K562 (cell line): Measurements from ENCODE around the gene NPAS1. TPM values are rescaled to one million over a fixed set of nuclear protein-coding genes. Genes with fewer than 3 reads are reported as not detected.

ENCODE experiments used
- CEBPG ChIP-seq, 3 experiments: fragments of 200-800 bp in 1 of 3; sonication (Bioruptor generic) in 1 of 3; sonication (generic) in 1 of 3; formaldehyde crosslinking in 1 of 3; IDR thresholded peaks in 2 of 3; conservative IDR thresholded peaks in 1 of 3; 2 replicates each; pipeline versions ENCODE4 v1.6.1 to v1.8.0; 2016 to 2022; ENCODE audit warnings: missing compliant biosample characterization in 2 of 3, missing genetic modification characterization in 2 of 3, mild to moderate bottlenecking in 1 of 3, missing genetic modification reagents in 1 of 3
- PHB ChIP-seq: fragments of 250-450 bp; sonication (Bioruptor Pico); IDR thresholded peaks from 2 replicates; pipeline ENCODE4 v1.5.0; 2021
- SIN3A ChIP-seq, 2 experiments: fragments of 150-350 bp in 1 of 2; IDR thresholded peaks; 2 replicates each; pipeline ENCODE4 v1.6.1; 2011 to 2016; ENCODE audit warnings: borderline replicate concordance in 2 of 2, low read depth in 2 of 2, low read length in 2 of 2, mild to moderate bottlenecking in 2 of 2, moderate library complexity in 2 of 2; ENCODE audit not compliant: control insufficient read depth in 1 of 2
- SIX5 ChIP-seq, 2 experiments: IDR thresholded peaks; 2 replicates each; pipeline ENCODE4 v1.6.1; 2011; ENCODE audit warnings: low read length in 2 of 2, borderline replicate concordance in 1 of 2, low read depth in 1 of 2, mild to moderate bottlenecking in 1 of 2, moderate library complexity in 1 of 2; ENCODE audit not compliant: insufficient read depth in 1 of 2
- STAT5B ChIP-seq: fragments of 250-450 bp; sonication (Bioruptor Pico); IDR thresholded peaks from 2 replicates; pipeline ENCODE4 v1.8.0; 2021; ENCODE audit warnings: mild to moderate bottlenecking, inconsistent platforms
- TEAD2 ChIP-seq: fragments of 450-650 bp; IDR thresholded peaks from 2 replicates; pipeline ENCODE4 v1.6.1; 2016; ENCODE audit warnings: missing genetic modification characterization, control low read depth, missing compliant biosample characterization
- YBX1 ChIP-seq: fragments of 450-650 bp; IDR thresholded peaks from 2 replicates; pipeline ENCODE4 v1.7.1; 2016; ENCODE audit warnings: mild to moderate bottlenecking
- polyA plus RNA-seq, 8 experiments: library from polyadenylated mRNA; depleted of rRNA in 4 of 8; stranded (reverse) in 5 of 8; unstranded in 3 of 8; fragments of >200 nt; fragmentation: Nextera tagmentation in 2 of 8; fragmentation: Illumina TruSeq in 1 of 8; extraction: Ambion mirVana in 2 of 8; extraction: Trizol in 1 of 8; gene quantifications; 2 replicates each; pipeline versions ENCODE4 v1.2.1 to v1.2.3, GENCODE V29; 2011 to 2014; ENCODE audit warnings: inconsistent platforms in 1 of 8, missing spikeins in 1 of 8
- total RNA-seq, 7 experiments: library from RNA; depleted of rRNA in 6 of 7; stranded (reverse); fragments of >200 nt in 6 of 7; fragmentation: Illumina TruSeq in 2 of 7; extraction: Trizol in 2 of 7; gene quantifications; 2 replicates each; pipeline versions ENCODE4 v1.2.1 to v1.2.3, GENCODE V29; 2011 to 2021; ENCODE audit warnings: low replicate concordance in 1 of 7
- TF ChIP-seq, protein P1 (sequence below), 2 experiments: fragments of 450-650 bp; formaldehyde crosslinking in 1 of 2; IDR thresholded peaks; 2 replicates each; pipeline versions ENCODE4 v1.4.0 to v1.6.1; 2014 to 2020; ENCODE audit warnings: mild to moderate bottlenecking in 2 of 2, borderline replicate concordance in 1 of 2, low read depth in 1 of 2
- TF ChIP-seq, protein P2 (sequence below): fragments of 450-650 bp; IDR thresholded peaks from 2 replicates; pipeline ENCODE4 v1.6.1; 2018; ENCODE audit warnings: mild to moderate bottlenecking, low read depth; ENCODE audit not compliant: partially characterized antibody
- TF ChIP-seq, protein P3 (sequence below), 2 experiments: fragments of 450-650 bp in 1 of 2; sonication (generic) in 1 of 2; formaldehyde crosslinking; conservative IDR thresholded peaks; 2 replicates each; pipeline versions ENCODE4 v1.4.0 to v1.8.1; 2020 to 2022; ENCODE audit warnings: mild to moderate bottlenecking in 1 of 2, missing genetic modification reagents in 1 of 2
- TF ChIP-seq, protein P4 (sequence below): sonication (generic); formaldehyde crosslinking; IDR thresholded peaks from 2 replicates; pipeline ENCODE4 v1.9.0; 2022; ENCODE audit warnings: mild to moderate bottlenecking, missing genetic modification reagents

Gene NPAS1
- total and polyA plus RNA-seq, 9 of the 15 experiments (the other 6 are each of a cell fraction or from before 2014, with no cell fraction given): 0.58 to 5.3 (median 2.0) TPM; not detected in 2

DNA sequence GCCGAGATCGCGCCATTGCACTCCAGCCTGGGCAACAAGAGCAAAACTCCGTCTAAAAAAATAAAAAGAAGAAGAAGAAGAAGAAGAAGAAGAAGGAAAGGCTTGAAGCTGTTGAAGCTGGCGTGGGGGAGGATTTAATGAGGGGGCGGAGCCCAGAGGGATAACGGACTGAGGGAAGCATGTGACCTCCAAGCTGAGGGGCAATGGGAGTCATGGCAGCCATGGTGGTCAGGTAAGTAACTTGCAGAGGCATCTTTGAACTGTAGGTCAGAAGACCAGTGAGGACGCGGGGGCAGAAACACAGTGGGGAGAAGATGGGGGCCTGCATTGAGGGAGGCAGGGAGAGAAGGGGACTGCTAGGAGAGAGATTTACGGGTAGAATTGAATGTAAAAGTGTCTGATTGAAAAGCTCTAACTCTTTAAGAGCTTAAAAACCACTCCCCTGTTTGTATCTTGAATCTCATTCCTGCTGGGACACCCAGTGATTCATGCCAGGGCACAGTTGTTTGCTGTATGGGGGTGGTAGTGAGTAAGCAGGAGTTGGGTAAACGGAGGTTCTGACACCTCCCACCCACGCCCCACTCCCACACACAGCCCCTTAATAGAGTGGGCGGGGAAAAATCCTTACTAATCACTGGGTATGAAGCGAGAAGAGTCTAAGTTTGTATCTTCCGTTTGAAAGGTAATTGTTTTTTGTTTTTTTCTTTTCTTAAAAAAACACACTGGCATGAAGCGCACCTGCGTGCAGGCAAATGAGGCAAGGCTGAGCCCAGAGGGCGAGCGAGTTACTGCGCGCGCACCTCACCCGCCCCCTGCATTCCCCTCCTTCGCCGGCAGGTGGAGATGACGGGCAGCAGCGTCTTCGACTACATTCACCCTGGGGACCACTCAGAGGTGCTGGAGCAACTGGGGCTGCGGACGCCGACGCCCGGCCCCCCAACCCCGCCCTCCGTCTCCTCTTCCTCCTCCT is 15.8 kb downstream of the NPAS1 start (continued):
- TF ChIP-seq, protein P1, sequence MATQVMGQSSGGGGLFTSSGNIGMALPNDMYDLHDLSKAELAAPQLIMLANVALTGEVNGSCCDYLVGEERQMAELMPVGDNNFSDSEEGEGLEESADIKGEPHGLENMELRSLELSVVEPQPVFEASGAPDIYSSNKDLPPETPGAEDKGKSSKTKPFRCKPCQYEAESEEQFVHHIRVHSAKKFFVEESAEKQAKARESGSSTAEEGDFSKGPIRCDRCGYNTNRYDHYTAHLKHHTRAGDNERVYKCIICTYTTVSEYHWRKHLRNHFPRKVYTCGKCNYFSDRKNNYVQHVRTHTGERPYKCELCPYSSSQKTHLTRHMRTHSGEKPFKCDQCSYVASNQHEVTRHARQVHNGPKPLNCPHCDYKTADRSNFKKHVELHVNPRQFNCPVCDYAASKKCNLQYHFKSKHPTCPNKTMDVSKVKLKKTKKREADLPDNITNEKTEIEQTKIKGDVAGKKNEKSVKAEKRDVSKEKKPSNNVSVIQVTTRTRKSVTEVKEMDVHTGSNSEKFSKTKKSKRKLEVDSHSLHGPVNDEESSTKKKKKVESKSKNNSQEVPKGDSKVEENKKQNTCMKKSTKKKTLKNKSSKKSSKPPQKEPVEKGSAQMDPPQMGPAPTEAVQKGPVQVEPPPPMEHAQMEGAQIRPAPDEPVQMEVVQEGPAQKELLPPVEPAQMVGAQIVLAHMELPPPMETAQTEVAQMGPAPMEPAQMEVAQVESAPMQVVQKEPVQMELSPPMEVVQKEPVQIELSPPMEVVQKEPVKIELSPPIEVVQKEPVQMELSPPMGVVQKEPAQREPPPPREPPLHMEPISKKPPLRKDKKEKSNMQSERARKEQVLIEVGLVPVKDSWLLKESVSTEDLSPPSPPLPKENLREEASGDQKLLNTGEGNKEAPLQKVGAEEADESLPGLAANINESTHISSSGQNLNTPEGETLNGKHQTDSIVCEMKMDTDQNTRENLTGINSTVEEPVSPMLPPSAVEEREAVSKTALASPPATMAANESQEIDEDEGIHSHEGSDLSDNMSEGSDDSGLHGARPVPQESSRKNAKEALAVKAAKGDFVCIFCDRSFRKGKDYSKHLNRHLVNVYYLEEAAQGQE (IDR thresholded peaks at IDR 0.05; ENCODE audit: borderline replicate concordance): peak; percentile 51; the same call in 1 of the 2 replicates
- TF ChIP-seq, protein P1 (CRISPR knock-in tag; IDR thresholded peaks at IDR 0.05; ENCODE audit: low read depth): no peak
- TF ChIP-seq STAT5B (CRISPR knock-in tag) (no peak), SIX5 (IDR thresholded peaks at IDR 0.05; ENCODE audit: borderline replicate concordance in 1 of 2, insufficient read depth in 1 of 2, low read depth in 1 of 2, low read length in 2 of 2) (no peak), SIN3A (IDR thresholded peaks at IDR 0.05; ENCODE audit: borderline replicate concordance in 2 of 2, control insufficient read depth in 1 of 2, low read depth in 2 of 2, low read length in 2 of 2) (0 out of 4 replicates have a peak, but pooled peaks of 1 of the 2 experiments have one; percentile 12), YBX1 (no peak), CEBPG (CRISPR knock-in tag; IDR thresholded peaks at IDR 0.05) (peak; percentile 36; the same call in 1 of the 2 replicates), CEBPG (tag; conservative IDR thresholded peaks at IDR 0.05 in 1 of 2, IDR thresholded peaks at IDR 0.05 in 1 of 2) (peak in 1 of 2 experiments; percentile 16; a peak in 1 of 4 replicates), PHB (CRISPR knock-in tag) (0 out of 2 replicates have a peak, but pooled peaks have one; percentile 67), TEAD2 (no peak)
- TF ChIP-seq, protein P2, sequence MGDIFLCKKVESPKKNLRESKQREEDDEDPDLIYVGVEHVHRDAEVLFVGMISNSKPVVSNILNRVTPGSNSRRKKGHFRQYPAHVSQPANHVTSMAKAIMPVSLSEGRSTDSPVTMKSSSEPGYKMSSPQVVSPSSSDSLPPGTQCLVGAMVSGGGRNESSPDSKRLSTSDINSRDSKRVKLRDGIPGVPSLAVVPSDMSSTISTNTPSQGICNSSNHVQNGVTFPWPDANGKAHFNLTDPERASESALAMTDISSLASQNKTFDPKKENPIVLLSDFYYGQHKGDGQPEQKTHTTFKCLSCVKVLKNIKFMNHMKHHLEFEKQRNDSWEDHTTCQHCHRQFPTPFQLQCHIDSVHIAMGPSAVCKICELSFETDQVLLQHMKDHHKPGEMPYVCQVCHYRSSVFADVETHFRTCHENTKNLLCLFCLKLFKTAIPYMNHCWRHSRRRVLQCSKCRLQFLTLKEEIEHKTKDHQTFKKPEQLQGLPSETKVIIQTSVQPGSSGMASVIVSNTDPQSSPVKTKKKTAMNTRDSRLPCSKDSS: no peak
- TF ChIP-seq, protein P3, sequence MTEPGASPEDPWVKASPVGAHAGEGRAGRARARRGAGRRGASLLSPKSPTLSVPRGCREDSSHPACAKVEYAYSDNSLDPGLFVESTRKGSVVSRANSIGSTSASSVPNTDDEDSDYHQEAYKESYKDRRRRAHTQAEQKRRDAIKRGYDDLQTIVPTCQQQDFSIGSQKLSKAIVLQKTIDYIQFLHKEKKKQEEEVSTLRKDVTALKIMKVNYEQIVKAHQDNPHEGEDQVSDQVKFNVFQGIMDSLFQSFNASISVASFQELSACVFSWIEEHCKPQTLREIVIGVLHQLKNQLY (CRISPR knock-in tag; conservative IDR thresholded peaks at IDR 0.05): no peak
- TF ChIP-seq, protein P4, sequence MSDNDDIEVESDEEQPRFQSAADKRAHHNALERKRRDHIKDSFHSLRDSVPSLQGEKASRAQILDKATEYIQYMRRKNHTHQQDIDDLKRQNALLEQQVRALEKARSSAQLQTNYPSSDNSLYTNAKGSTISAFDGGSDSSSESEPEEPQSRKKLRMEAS (CRISPR knock-in tag): peak; percentile 67
